Esophagus squamous epithelium (tissue), 5 donors: ENCODE data around the gene CCL1. TPM values are rescaled to one million over a fixed set of nuclear protein-coding genes. Genes with fewer than 3 reads are reported as not detected.

Experiments used
- DNase-seq: peaks from one replicate; lab custom pipeline; 2025; lab: John Stamatoyannopoulos, UW
- H3K27ac ChIP-seq, 4 donors: fragments of 200-600 bp; sonication (generic); one replicate each; pipeline ENCODE4 v1.5.1; 2016 to 2019; ENCODE audit warnings: mild to moderate bottlenecking in 1 of 4
- H3K27me3 ChIP-seq, 4 donors: fragments of 200-600 bp; sonication (generic); 1 replicate in 3 of 4; 2 replicates in 1 of 4; pipeline versions ENCODE4 v1.5.1 to v1.6.0; 2017 to 2021; ENCODE audit warnings: antibody characterized with exemption in 1 of 4
- H3K36me3 ChIP-seq, 3 donors: fragments of 200-600 bp; sonication (generic); one replicate each; pipeline ENCODE4 v1.5.1; 2016 to 2019
- H3K4me1 ChIP-seq, 3 donors: fragments of 200-600 bp; sonication (generic); one replicate each; pipeline ENCODE4 v1.5.1; 2017 to 2019
- H3K4me3 ChIP-seq, 4 donors: fragments of 200-600 bp; sonication (generic); 1 replicate in 3 of 4; 2 replicates in 1 of 4; pipeline ENCODE4 v1.5.1; 2016 to 2019; ENCODE audit warnings: mild to moderate bottlenecking in 2 of 4, moderate library complexity in 1 of 4
- H3K9me3 ChIP-seq, 3 donors: fragments of 200-600 bp; sonication (generic); one replicate each; pipeline ENCODE4 v1.5.1; 2016 to 2019
- CTCF ChIP-seq, 6 experiments: fragments of 450-650 bp in 4 of 6; fragments of 200-600 bp in 2 of 6; sonication (generic) in 2 of 6; IDR thresholded peaks; one replicate each; pipeline ENCODE4 v1.5.1; 2016 to 2019; ENCODE audit warnings: antibody characterized with exemption in 6 of 6, mild to moderate bottlenecking in 4 of 6, moderate library complexity in 4 of 6
- POLR2A ChIP-seq, 4 donors: fragments of 450-650 bp; IDR thresholded peaks; one replicate each; pipeline ENCODE4 v1.6.1; 2017; ENCODE audit warnings: antibody characterized with exemption in 4 of 4, mild to moderate bottlenecking in 4 of 4, moderate library complexity in 3 of 4
- WGBS, 2 donors: methylation state at CpG; one replicate each; pipeline ENCODE4 v1.1.5; 2018; 5-methylcytosine and 5-hydroxymethylcytosine counted together
- intact Hi-C: fragments of 100-400 bp; cut with DNase I; formaldehyde crosslinking; loops from one replicate; pipeline ENCODE4 v1.15.0; 2022
- total RNA-seq, 4 donors: library from RNA; depleted of rRNA; stranded (reverse); fragments of >200 nt; gene quantifications; one replicate each; pipeline ENCODE4 v1.1.0, GENCODE V29; 2016
- donor health status: DM: yes; HTN: yes; CAD: no.

CCL1 gene
- total RNA-seq, 4 donors from 2014 or later, result not detected

DNA sequence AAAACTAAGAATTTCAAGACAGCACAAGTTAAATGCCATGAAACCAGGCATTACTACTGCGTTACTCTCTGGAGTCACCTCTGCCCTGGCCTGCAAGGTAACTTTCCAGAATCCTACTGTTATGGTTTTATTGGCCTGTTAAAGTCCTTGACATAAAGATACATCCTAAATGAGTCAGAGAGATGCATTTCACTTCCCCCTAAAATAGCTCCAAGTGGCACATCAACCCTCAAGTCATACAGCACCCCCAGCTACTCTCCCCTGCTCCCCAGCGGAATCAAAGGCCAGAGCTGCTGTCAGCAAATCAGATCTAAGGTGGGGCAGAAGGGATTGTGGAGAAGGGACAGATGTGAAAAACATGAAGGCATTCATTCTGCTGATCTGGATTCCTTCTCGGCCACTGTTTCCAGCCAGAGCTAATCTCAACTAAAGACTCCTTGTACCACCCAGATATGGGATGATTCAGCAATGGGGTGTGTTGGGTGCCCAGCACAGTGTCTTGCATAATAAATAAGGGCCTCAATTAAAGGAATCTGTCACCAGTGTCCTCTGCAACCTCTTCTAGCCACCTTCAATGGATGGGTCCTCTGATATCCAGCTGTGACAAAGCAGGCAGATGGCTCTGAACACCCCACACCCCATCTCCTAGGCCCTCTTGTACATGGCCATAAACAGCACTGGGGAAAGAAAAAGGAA lies 8.5 kb upstream of the CCL1 start:
- Histone ChIP-seq H3K27ac (no peak overlapping the region), H3K27me3 (peaks cover 0 to 19% (median 0%) of the 10 kb centered on the region in 4 donors), H3K9me3 (no peaks in the 10 kb centered on the region), H3K36me3 (no peaks in the 10 kb centered on the region), H3K4me3 (no peak overlapping the region), H3K4me1 (no peaks in the 10 kb centered on the region)
- DNase-seq, result no peak
- no peak for TF ChIP-seq POLR2A (IDR thresholded peaks at IDR 0.05)
- no peak for TF ChIP-seq CTCF (IDR thresholded peaks at IDR 0.05)
- intact Hi-C loops, result loop anchor here (10.0 kb wide), 1 partner anchor 63 kb away; no protein-coding TSS in a partner anchor
- 75 to 78% methylated on average over 3 of the region's 3 CpGs for WGBS, 2 donors

DNA sequence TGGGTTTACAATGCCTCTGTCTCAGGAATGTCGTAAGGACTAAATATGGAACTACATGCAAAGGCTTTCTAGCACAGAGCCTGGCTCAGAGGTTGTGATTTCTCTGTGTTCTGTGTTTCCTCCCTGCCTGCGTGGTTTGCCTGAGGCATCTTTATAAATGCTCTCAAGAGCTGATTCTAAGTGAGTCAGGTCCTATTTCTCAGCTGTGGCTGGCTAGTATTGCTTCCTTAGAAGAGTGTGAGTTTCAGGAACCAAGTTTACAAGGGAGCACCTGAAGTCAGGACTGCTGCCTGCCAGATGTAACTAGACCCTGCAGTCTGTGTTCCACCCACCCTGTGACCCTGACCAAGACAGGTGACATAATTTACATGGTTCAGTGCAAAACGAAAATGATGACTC lies 8.0 kb upstream of the CCL1 start:
- no peak overlapping the region for H3K27ac ChIP-seq
- TF ChIP-seq CTCF (IDR thresholded peaks at IDR 0.05) (no peak), POLR2A (IDR thresholded peaks at IDR 0.05) (no peak)
- H3K4me3 ChIP-seq, result no peak overlapping the region
- H3K36me3 ChIP-seq, result no peaks in the 10 kb centered on the region
- WGBS, 2 donors, result 13 to 28% methylated on average over 3 of the region's 3 CpGs
- intact Hi-C loops, result loop anchor here (10.0 kb wide), 1 partner anchor 64 kb away; no protein-coding TSS in a partner anchor
- peaks cover 0 to 22% (median 0%) of the 10 kb centered on the region in 4 donors for H3K27me3 ChIP-seq
- no peaks in the 10 kb centered on the region for H3K4me1 ChIP-seq
- no peak for DNase-seq
- H3K9me3 ChIP-seq, result no peaks in the 10 kb centered on the region

GRCh38 chr17:34370376-34370996 lies 7.5 kb upstream of the CCL1 start:
- TF ChIP-seq CTCF (IDR thresholded peaks at IDR 0.05) (no peak), POLR2A (IDR thresholded peaks at IDR 0.05) (no peak)
- no peak for DNase-seq
- WGBS, 2 donors, result 84 to 93% methylated on average over 5 of the region's 5 CpGs

GRCh38 chr17:34369571-34369970 lies 6.5 kb upstream of the CCL1 start:
- intact Hi-C loops, result no loop called here
- TF ChIP-seq CTCF (IDR thresholded peaks at IDR 0.05), result no peak
- no peak for TF ChIP-seq POLR2A (IDR thresholded peaks at IDR 0.05)
- Histone ChIP-seq H3K4me1 (no peaks in the 10 kb centered on the region), H3K27ac (no peak overlapping the region), H3K36me3 (no peaks in the 10 kb centered on the region), H3K4me3 (no peak overlapping the region), H3K9me3 (no peaks in the 10 kb centered on the region), H3K27me3 (peaks cover 0 to 36% (median 0%) of the 10 kb centered on the region in 4 donors)
- no peak for DNase-seq
- WGBS, 2 donors, result 92% methylated on average over 2 of the region's 3 CpGs; no CpG with 5 or more reads in 1 of the 2 donors

More at GRCh38 chr17:34370376-34370996, 7.5 kb upstream of the CCL1 start:
- peaks cover 0 to 27% (median 0%) of the 10 kb centered on the region in 4 donors for H3K27me3 ChIP-seq
- H3K9me3 ChIP-seq, result no peaks in the 10 kb centered on the region
- peak overlapping the region in 1 of 4 donors; percentile 20 for H3K27ac ChIP-seq
- no peak overlapping the region for H3K4me3 ChIP-seq
- H3K36me3 ChIP-seq, result no peaks in the 10 kb centered on the region
- H3K4me1 ChIP-seq, result no peaks in the 10 kb centered on the region
- intact Hi-C loops, result loop anchor here (10.0 kb wide), 1 partner anchor 64 kb away; no protein-coding TSS in a partner anchor

DNA sequence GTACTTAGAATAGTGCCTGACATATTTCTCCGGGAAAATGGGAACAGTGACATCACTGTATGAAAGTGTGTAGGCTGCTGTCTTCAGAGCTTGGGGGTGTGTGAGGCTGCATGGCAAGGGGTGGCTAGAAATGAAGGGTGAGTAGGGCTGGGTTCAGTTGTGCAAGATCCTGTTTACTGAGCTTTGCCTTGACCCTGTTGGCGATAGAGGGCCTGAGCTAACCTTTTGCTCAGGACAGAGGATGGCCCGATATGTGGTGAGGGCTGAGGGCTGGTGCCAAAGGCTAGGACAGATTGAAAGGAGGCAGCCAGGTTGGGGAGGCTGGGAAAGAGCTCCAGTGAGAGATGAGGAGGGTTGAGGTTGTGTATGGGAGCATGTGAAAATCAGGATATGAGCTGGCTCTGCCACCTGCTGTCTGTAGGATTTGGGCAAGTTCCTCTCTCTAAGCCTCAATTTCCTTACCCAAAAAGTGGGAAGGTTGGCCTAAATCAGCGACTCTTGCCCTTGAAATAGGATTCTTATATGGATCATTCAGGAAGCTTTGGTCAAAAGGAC lies 6.0 kb upstream of the CCL1 start:
- 55% methylated on average over 4 of the region's 4 CpGs for WGBS, 2 donors

More for the DNA sequence above, 6.0 kb upstream of the CCL1 start:
- Histone ChIP-seq H3K27me3 (peaks cover 0 to 41% (median 0%) of the 10 kb centered on the region in 4 donors), H3K4me1 (no peaks in the 10 kb centered on the region), H3K36me3 (no peaks in the 10 kb centered on the region), H3K9me3 (no peaks in the 10 kb centered on the region), H3K27ac (no peak overlapping the region), H3K4me3 (no peak overlapping the region)
- no peak for DNase-seq
- intact Hi-C loops, result no loop called here
- TF ChIP-seq CTCF (IDR thresholded peaks at IDR 0.05), result no peak
- no peak for TF ChIP-seq POLR2A (IDR thresholded peaks at IDR 0.05)
